Astrocyte (in vitro differentiated cells and primary cell): ENCODE data around the gene BTBD6. TPM values are rescaled to one million over a fixed set of nuclear protein-coding genes. Genes with fewer than 3 reads are reported as not detected.

ENCODE experiments used
- DNase-seq: peaks from one replicate; pipeline ENCODE4 v3.0.0-alpha.2; 2010; ENCODE audit warnings: low read depth
- FAIRE-seq: peaks from 2 replicates; lab custom pipeline; 2011; peaks lifted over from hg19 to GRCh38; lab: Jason Lieb, UNC
- H2AFZ ChIP-seq: 2 replicates; pipeline ENCODE4 v1.6.0; 2012; ENCODE audit warnings: low read depth, low read length, inconsistent platforms
- H3K27ac ChIP-seq: 2 replicates; pipeline ENCODE4 v1.5.1; 2011; ENCODE audit warnings: low read depth, low read length, inconsistent platforms
- H3K27me3 ChIP-seq: 2 replicates; pipeline ENCODE4 v1.6.0; 2011; ENCODE audit warnings: low read length, inconsistent platforms; ENCODE audit not compliant: insufficient read depth
- H3K36me3 ChIP-seq: 2 replicates; pipeline ENCODE4 v1.5.1; 2011; ENCODE audit warnings: low read length, inconsistent platforms; ENCODE audit not compliant: insufficient read depth
- H3K4me1 ChIP-seq: 2 replicates; pipeline ENCODE4 v1.5.1; 2011; ENCODE audit warnings: low read length, inconsistent platforms; ENCODE audit not compliant: insufficient read depth
- H3K4me2 ChIP-seq: 2 replicates; pipeline ENCODE4 v1.6.0; 2012; ENCODE audit warnings: low read length, inconsistent platforms
- H3K4me3 ChIP-seq: 2 replicates; pipeline ENCODE4 v1.5.1; 2011; ENCODE audit warnings: low read depth, mild to moderate bottlenecking, low read length, inconsistent platforms; ENCODE audit not compliant: insufficient read depth
- H3K79me2 ChIP-seq: 2 replicates; pipeline ENCODE4 v1.6.0; 2012; ENCODE audit warnings: mild to moderate bottlenecking, low read length, inconsistent platforms; ENCODE audit not compliant: insufficient read depth
- H3K9ac ChIP-seq: 2 replicates; pipeline ENCODE4 v1.6.0; 2012; ENCODE audit warnings: mild to moderate bottlenecking, low read length, inconsistent platforms
- H3K9me3 ChIP-seq: 2 replicates; pipeline ENCODE4 v1.5.1; 2012; ENCODE audit warnings: low read depth, mild to moderate bottlenecking, low read length, inconsistent platforms; ENCODE audit not compliant: insufficient read depth
- H4K20me1 ChIP-seq: 2 replicates; pipeline ENCODE4 v1.6.0; 2012; ENCODE audit warnings: low read length, inconsistent platforms; ENCODE audit not compliant: insufficient read depth
- H3K27ac Mint-ChIP-seq: one replicate; pipeline ENCODE4 v1.8.0; 2021; ENCODE audit warnings: mild to moderate bottlenecking, mixed read lengths; ENCODE audit not compliant: unreplicated experiment
- H3K27me3 Mint-ChIP-seq: one replicate; pipeline ENCODE4 v1.8.0; 2021; ENCODE audit warnings: low read depth, mixed read lengths; ENCODE audit not compliant: unreplicated experiment
- H3K36me3 Mint-ChIP-seq: one replicate; pipeline ENCODE4 v1.8.0; 2021; ENCODE audit warnings: low read depth, mixed read lengths; ENCODE audit not compliant: unreplicated experiment
- H3K4me1 Mint-ChIP-seq: one replicate; pipeline ENCODE4 v1.8.0; 2021; ENCODE audit warnings: low read depth, mixed read lengths; ENCODE audit not compliant: unreplicated experiment
- H3K4me3 Mint-ChIP-seq: one replicate; pipeline ENCODE4 v1.8.0; 2021; ENCODE audit warnings: mild to moderate bottlenecking, moderate library complexity, mixed read lengths; ENCODE audit not compliant: unreplicated experiment
- H3K9me3 Mint-ChIP-seq: one replicate; pipeline ENCODE4 v1.8.0; 2021; ENCODE audit warnings: mild to moderate bottlenecking, mixed read lengths; ENCODE audit not compliant: unreplicated experiment
- EZH2 ChIP-seq: IDR thresholded peaks from 2 replicates; pipeline ENCODE4 v1.6.1; 2012; ENCODE audit warnings: mild to moderate bottlenecking, low read length, inconsistent platforms; ENCODE audit not compliant: insufficient read depth
- total RNA-seq: library from RNA; stranded (reverse); gene quantifications from 2 replicates; pipeline ENCODE4 v1.2.1, GENCODE V29; 2021
- TF ChIP-seq, protein P1 (sequence below): IDR thresholded peaks from 2 replicates; pipeline ENCODE4 v1.5.1; 2011; ENCODE audit warnings: low read depth, mild to moderate bottlenecking, inconsistent platforms, low read length, moderate library complexity; ENCODE audit not compliant: insufficient read depth

Gene BTBD6
- total RNA-seq, 1 donor from 2014 or later: 25.1 TPM

DNA sequence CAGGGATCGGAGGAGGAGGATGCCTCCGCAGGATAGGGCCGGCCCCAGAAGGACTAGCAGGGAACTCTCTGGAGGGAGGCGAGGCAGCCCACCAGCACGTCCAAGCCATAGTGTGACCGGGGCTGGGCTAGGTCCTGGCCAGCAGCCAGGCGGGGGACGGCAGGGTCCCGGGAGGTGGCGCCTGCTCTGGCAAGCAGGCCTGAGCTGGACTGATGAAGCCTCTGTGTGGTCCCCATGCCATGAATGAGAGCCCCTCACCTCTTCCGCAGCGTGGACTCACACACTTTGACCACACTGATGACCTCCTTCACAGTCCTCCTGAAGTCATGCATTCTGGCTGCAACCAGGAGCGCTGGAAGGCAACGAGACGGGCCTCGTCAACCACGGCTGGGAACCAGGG, 19.8 kb upstream of the BTBD6 start:
- H3K36me3 Mint-ChIP-seq: peaks cover 13% of the 10 kb centered on the region
- TF ChIP-seq EZH2: no peak
- TF ChIP-seq, protein P1, sequence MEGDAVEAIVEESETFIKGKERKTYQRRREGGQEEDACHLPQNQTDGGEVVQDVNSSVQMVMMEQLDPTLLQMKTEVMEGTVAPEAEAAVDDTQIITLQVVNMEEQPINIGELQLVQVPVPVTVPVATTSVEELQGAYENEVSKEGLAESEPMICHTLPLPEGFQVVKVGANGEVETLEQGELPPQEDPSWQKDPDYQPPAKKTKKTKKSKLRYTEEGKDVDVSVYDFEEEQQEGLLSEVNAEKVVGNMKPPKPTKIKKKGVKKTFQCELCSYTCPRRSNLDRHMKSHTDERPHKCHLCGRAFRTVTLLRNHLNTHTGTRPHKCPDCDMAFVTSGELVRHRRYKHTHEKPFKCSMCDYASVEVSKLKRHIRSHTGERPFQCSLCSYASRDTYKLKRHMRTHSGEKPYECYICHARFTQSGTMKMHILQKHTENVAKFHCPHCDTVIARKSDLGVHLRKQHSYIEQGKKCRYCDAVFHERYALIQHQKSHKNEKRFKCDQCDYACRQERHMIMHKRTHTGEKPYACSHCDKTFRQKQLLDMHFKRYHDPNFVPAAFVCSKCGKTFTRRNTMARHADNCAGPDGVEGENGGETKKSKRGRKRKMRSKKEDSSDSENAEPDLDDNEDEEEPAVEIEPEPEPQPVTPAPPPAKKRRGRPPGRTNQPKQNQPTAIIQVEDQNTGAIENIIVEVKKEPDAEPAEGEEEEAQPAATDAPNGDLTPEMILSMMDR: no peak
- Histone ChIP-seq H3K9me3 (no peaks in the 10 kb centered on the region), H3K27me3 (no peaks in the 10 kb centered on the region), H3K27ac (no peak overlapping the region), H3K4me2 (no peak overlapping the region), H3K4me1 (no peaks in the 10 kb centered on the region), H3K9ac (no peak overlapping the region), H4K20me1 (peaks cover under 1% of the 10 kb centered on the region), H3K79me2 (peaks cover 3% of the 10 kb centered on the region), H3K36me3 (no peaks in the 10 kb centered on the region), H2AFZ (no peak overlapping the region), H3K4me3 (no peak overlapping the region)
- H3K4me1 Mint-ChIP-seq: no peaks in the 10 kb centered on the region
- H3K27me3 Mint-ChIP-seq: no peaks in the 10 kb centered on the region
- DNase-seq (no peak), FAIRE-seq (no peak)
- no peaks in the 10 kb centered on the region for H3K9me3 Mint-ChIP-seq
- no peak overlapping the region for H3K27ac Mint-ChIP-seq
- no peak overlapping the region for H3K4me3 Mint-ChIP-seq

DNA sequence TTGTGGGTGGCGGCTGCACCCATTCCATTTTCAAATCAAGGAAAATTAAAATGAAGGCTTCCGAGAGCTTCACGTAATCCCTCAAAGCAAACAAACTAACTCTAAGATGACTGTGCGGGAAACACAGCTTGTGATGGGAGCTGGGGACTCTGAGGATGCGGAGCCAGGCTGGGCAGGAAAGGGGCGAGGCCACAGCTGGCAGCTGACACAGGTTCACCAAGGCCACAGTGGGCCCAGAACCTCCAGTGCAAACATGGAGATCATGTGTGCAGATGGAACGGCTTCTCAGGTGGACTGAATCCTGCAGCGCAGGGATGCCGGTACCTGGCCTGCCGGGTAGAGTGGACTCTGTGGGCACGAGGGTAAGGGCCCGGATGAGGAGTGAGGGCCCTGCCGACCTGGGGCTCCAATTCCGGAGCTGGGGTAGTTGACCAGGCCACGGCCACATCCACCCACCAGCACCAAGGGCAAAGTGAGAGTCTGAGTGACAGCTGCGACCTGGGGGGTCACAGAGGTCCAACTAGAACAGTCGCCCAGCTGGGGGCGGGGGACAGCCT, 19.2 kb upstream of the BTBD6 start:
- no peak for FAIRE-seq
- Histone ChIP-seq H3K9ac (no peak overlapping the region), H3K27me3 (no peaks in the 10 kb centered on the region), H3K4me2 (no peak overlapping the region), H2AFZ (no peak overlapping the region), H3K4me1 (no peaks in the 10 kb centered on the region), H4K20me1 (no peaks in the 10 kb centered on the region), H3K9me3 (no peaks in the 10 kb centered on the region), H3K27ac (no peak overlapping the region), H3K79me2 (peaks cover 3% of the 10 kb centered on the region), H3K4me3 (no peak overlapping the region), H3K36me3 (no peaks in the 10 kb centered on the region)
- H3K36me3 Mint-ChIP-seq: peaks cover 10% of the 10 kb centered on the region
- H3K9me3 Mint-ChIP-seq: no peaks in the 10 kb centered on the region
- H3K27ac Mint-ChIP-seq: no peak overlapping the region
- DNase-seq: no peak
- no peak overlapping the region for H3K4me3 Mint-ChIP-seq
- no peaks in the 10 kb centered on the region for H3K4me1 Mint-ChIP-seq
- no peaks in the 10 kb centered on the region for H3K27me3 Mint-ChIP-seq
- TF ChIP-seq, protein P1: no peak
- TF ChIP-seq EZH2: no peak

DNA sequence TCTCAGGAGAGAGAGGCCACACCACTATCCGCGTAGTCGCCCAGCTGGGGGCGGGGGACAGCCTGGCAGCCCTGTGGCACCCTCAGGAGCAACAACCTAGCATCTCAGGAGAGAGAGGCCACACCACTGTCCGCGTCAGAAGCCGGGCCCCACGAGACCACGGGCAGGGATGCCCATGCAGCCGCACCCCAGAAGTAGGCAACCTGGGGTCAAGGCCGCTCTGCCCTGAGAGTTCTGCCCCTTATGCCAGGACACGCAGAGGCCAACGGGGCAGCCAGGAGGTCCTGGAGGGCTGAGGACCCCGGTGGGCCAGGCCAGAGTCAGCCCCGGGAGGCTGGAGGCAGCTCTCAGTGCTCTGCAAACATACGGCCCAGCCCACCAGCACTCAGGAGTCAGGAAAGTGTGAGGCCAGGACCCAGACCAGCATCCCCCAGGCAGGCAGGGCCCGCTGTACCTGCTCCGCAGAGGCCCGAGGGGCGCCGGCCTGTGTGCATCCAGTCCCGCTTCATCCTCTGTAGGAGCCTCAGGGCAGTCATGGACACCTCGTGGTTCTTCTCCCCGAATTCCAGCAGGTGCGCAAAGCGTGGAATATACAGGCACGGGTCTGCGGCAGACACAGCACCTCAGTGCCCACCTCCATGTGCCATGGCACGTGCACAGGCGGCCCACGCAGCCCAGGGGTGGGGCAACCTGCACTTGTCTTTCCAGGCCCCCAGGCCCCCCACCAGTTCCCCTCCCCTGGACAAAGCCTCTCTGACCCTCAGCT, 7.3 kb upstream of the BTBD6 start:
- Histone ChIP-seq H3K4me1 (no peaks in the 10 kb centered on the region), H3K79me2 (peaks cover 35% of the 10 kb centered on the region), H3K4me3 (no peak overlapping the region), H4K20me1 (peaks cover 19% of the 10 kb centered on the region), H3K36me3 (no peaks in the 10 kb centered on the region), H3K9me3 (no peaks in the 10 kb centered on the region), H2AFZ (no peak overlapping the region), H3K9ac (no peak overlapping the region), H3K27ac (no peak overlapping the region), H3K27me3 (no peaks in the 10 kb centered on the region), H3K4me2 (no peak overlapping the region)
- TF ChIP-seq, protein P1: no peak
- no peaks in the 10 kb centered on the region for H3K27me3 Mint-ChIP-seq
- H3K4me3 Mint-ChIP-seq: no peak overlapping the region
- FAIRE-seq (no peak), DNase-seq (no peak)
- no peaks in the 10 kb centered on the region for H3K4me1 Mint-ChIP-seq
- H3K36me3 Mint-ChIP-seq: no peaks in the 10 kb centered on the region
- H3K27ac Mint-ChIP-seq: no peak overlapping the region
- H3K9me3 Mint-ChIP-seq: no peaks in the 10 kb centered on the region
